Keratinocyte (primary cell): Measurements from ENCODE around the gene ING4. TPM values are rescaled to one million over a fixed set of nuclear protein-coding genes. Genes with fewer than 3 reads are reported as not detected.

Experiments used
- DNase-seq: peaks from one replicate; pipeline ENCODE4 v3.0.0-alpha.2; 2011; ENCODE audit warnings: low read depth, missing footprints, low spot score
- FAIRE-seq: peaks from 2 replicates; lab custom pipeline; 2011; peaks lifted over from hg19 to GRCh38; lab: Jason Lieb, UNC
- H2AFZ ChIP-seq: 2 replicates; pipeline ENCODE4 v1.6.0; 2012; ENCODE audit warnings: low read length, control low read depth, inconsistent platforms; ENCODE audit not compliant: control insufficient read depth
- H3K27ac ChIP-seq: 2 replicates; pipeline ENCODE4 v1.5.1; 2011; ENCODE audit warnings: low read length; ENCODE audit not compliant: control insufficient read depth, insufficient read depth
- H3K27me3 ChIP-seq: 3 replicates; pipeline ENCODE4 v1.6.0; 2011; ENCODE audit warnings: low read length; ENCODE audit not compliant: control insufficient read depth, insufficient read depth; ENCODE audit errors: extremely low read depth
- H3K36me3 ChIP-seq, 2 experiments: 2 replicates in 1 of 2; 3 replicates in 1 of 2; pipeline ENCODE4 v1.5.1; 2011; ENCODE audit warnings: low read length in 2 of 2, mild to moderate bottlenecking in 1 of 2; ENCODE audit not compliant: control insufficient read depth in 2 of 2, insufficient read depth in 2 of 2; ENCODE audit errors: extremely low read depth in 1 of 2
- H3K4me1 ChIP-seq: 3 replicates; pipeline ENCODE4 v1.5.1; 2011; ENCODE audit warnings: low read length; ENCODE audit not compliant: control insufficient read depth, insufficient read depth; ENCODE audit errors: extremely low read depth
- H3K4me2 ChIP-seq: 3 replicates; pipeline ENCODE4 v1.6.0; 2011; ENCODE audit warnings: low read depth, low read length; ENCODE audit not compliant: control insufficient read depth, insufficient read depth; ENCODE audit errors: extremely low read depth
- H3K4me3 ChIP-seq, 3 experiments: fragments of 200-600 bp in 1 of 3; sonication (generic) in 1 of 3; 2 replicates in 2 of 3; 3 replicates in 1 of 3; pipeline ENCODE4 v1.5.1; 2011 to 2016; ENCODE audit warnings: low read length in 3 of 3, mild to moderate bottlenecking in 3 of 3, control low read depth in 2 of 3, inconsistent platforms in 1 of 3, low read depth in 1 of 3, mixed read lengths in 1 of 3, mixed run types in 1 of 3, moderate library complexity in 1 of 3; ENCODE audit not compliant: control insufficient read depth in 2 of 3, insufficient read depth in 2 of 3; ENCODE audit errors: extremely low read depth in 1 of 3
- H3K79me2 ChIP-seq: 2 replicates; pipeline ENCODE4 v1.6.0; 2012; ENCODE audit warnings: low read length; ENCODE audit not compliant: control insufficient read depth, insufficient read depth
- H3K9ac ChIP-seq: 3 replicates; pipeline ENCODE4 v1.6.0; 2011; ENCODE audit warnings: low read length; ENCODE audit not compliant: control insufficient read depth, insufficient read depth; ENCODE audit errors: extremely low read depth
- H3K9me1 ChIP-seq: 3 replicates; pipeline ENCODE4 v1.6.0; 2011; ENCODE audit warnings: low read length; ENCODE audit not compliant: control insufficient read depth, insufficient read depth; ENCODE audit errors: extremely low read depth
- H3K9me3 ChIP-seq: 2 replicates; pipeline ENCODE4 v1.5.1; 2012; ENCODE audit warnings: low read depth, low read length; ENCODE audit not compliant: control insufficient read depth
- H4K20me1 ChIP-seq: 3 replicates; pipeline ENCODE4 v1.6.0; 2011; ENCODE audit warnings: low read length; ENCODE audit not compliant: control insufficient read depth, insufficient read depth; ENCODE audit errors: extremely low read depth
- CTCF ChIP-seq, 3 experiments: IDR thresholded peaks in 1 of 3; conservative IDR thresholded peaks in 1 of 3; optimal IDR thresholded peaks in 1 of 3; 2 replicates in 2 of 3; 3 replicates in 1 of 3; pipeline versions ENCODE3 to v1.5.1; 2011; ENCODE audit warnings: low read length in 3 of 3, mild to moderate bottlenecking in 3 of 3, moderate library complexity in 2 of 3, control low read depth in 1 of 3, inconsistent platforms in 1 of 3; ENCODE audit not compliant: insufficient read depth in 2 of 3; ENCODE audit errors: extremely low read depth in 1 of 3
- EZH2 ChIP-seq: IDR thresholded peaks from one replicate; pipeline ENCODE4 v1.6.1; 2012; ENCODE audit warnings: inconsistent platforms, mild to moderate bottlenecking, low read length, moderate library complexity
- dilution Hi-C: fragments of 300-500 bp; cut with MboI; formaldehyde crosslinking; loops from one replicate; pipeline ENCODE4 v1.7.0; 2020; ENCODE audit warnings: low sequenced_read_pairs; ENCODE audit not compliant: extremely low pct_ligation_motif_present
- polyA plus RNA-seq, 5 experiments: library from polyadenylated mRNA; depleted of rRNA in 3 of 5; stranded (reverse) in 3 of 5; stranded (forward) in 1 of 5; unstranded in 1 of 5; fragments of >200 nt; gene quantifications; 1 replicate in 1 of 5; 2 replicates in 3 of 5; 3 replicates in 1 of 5; pipeline versions ENCODE4 v1.2.1 to v1.2.3, GENCODE V29; 2011 to 2012; ENCODE audit warnings: missing spikeins in 2 of 5, low read depth in 1 of 5, low replicate concordance in 1 of 5

ING4 gene
- polyA plus RNA-seq, 1 donor (not counting 4 experiments of a cell fraction or from before 2014, with no cell fraction given): 30.4 TPM

- peak within 1 kb of the TSS; percentile 45 to 75 (median 66) for H3K4me3 ChIP-seq
- peaks cover 0 to 4% of the 10 kb centered on the region in 2 experiments for H3K36me3 ChIP-seq
- dilution Hi-C loops: no loop called here
- peaks cover 13% of the 10 kb centered on the region for H3K79me2 ChIP-seq
- peaks cover 40% of the 10 kb centered on the region for H3K4me1 ChIP-seq
- DNase-seq (peak; percentile 69), FAIRE-seq (peak; percentile 88)
- no peaks in the 10 kb centered on the region for H3K9me3 ChIP-seq
- H3K27ac ChIP-seq: peak within 1 kb of the TSS; percentile 83
- TF ChIP-seq EZH2 (no peak), CTCF (optimal IDR thresholded peaks at IDR 0.05 in 1 of 3, IDR thresholded peaks at IDR 0.05 in 1 of 3, conservative IDR thresholded peaks at IDR 0.05 in 1 of 3; ENCODE audit: extremely low read depth in 1 of 3, insufficient read depth in 2 of 3, low read length in 3 of 3) (no peak)
- H2AFZ ChIP-seq: peak within 1 kb of the TSS; percentile 97
- no peaks in the 10 kb centered on the region for H3K27me3 ChIP-seq
- no peaks in the 10 kb centered on the region for H4K20me1 ChIP-seq
- peak within 1 kb of the TSS; percentile 84 for H3K9ac ChIP-seq
- H3K9me1 ChIP-seq: no peaks in the 10 kb centered on the region
- peak within 1 kb of the TSS; percentile 97 for H3K4me2 ChIP-seq
Observed at GRCh38 chr12:6635856-6636531, 26.9 kb downstream of the ING4 start, which contains the start of gene LPAR5. Gene LPAR5, minus strand, starts transcription at chr12:6635959. Its CDS starts 14,711 bp downstream, at chr12:6621248.

- H3K27me3 ChIP-seq: no peaks in the 10 kb centered on the region
- peak overlapping the region; percentile 83 for H3K27ac ChIP-seq
- no peak for DNase-seq
- peaks cover 41% of the 10 kb centered on the region for H3K4me1 ChIP-seq
- H3K4me2 ChIP-seq: peak overlapping the region; percentile 97
- no peaks in the 10 kb centered on the region for H3K9me3 ChIP-seq
- FAIRE-seq: no peak
- peak overlapping the region; percentile 84 for H3K9ac ChIP-seq
- TF ChIP-seq CTCF (optimal IDR thresholded peaks at IDR 0.05 in 1 of 3, IDR thresholded peaks at IDR 0.05 in 1 of 3, conservative IDR thresholded peaks at IDR 0.05 in 1 of 3; ENCODE audit: extremely low read depth in 1 of 3, insufficient read depth in 2 of 3, low read length in 3 of 3): no peak
- TF ChIP-seq EZH2: no peak
- H2AFZ ChIP-seq: peak overlapping the region; percentile 97
- peak overlapping the region; percentile 45 to 75 (median 66) for H3K4me3 ChIP-seq
- dilution Hi-C loops: no loop called here
- peaks cover 16% of the 10 kb centered on the region for H3K79me2 ChIP-seq
- H3K9me1 ChIP-seq: no peaks in the 10 kb centered on the region
- peaks cover 0 to 4% of the 10 kb centered on the region in 2 experiments for H3K36me3 ChIP-seq
- H4K20me1 ChIP-seq: no peaks in the 10 kb centered on the region
Observed at GRCh38 chr12:6635375-6635855, 27.5 kb downstream of the ING4 start.
